HCT116 (cell line): ENCODE data around the gene DOCK9. TPM values are rescaled to one million over a fixed set of nuclear protein-coding genes. Genes with fewer than 3 reads are reported as not detected.

Source experiments
- ATAC-seq: fragments of 200-7000 bp; cut with Tn5 transposase; 2 replicates; pipeline ENCODE4 v1.9.1; 2020; ENCODE audit warnings: mild to moderate bottlenecking, moderate library complexity
- BruUV-seq: library from RNA; stranded (reverse); fragments of 400-500 nt; replicated peaks from 2 replicates; lab custom pipeline; 2021; lab: Mats Ljungman, UMichigan
- CTCF ChIA-PET: fragments of 300-600 bp; sonication (Branson Sonifier 250); formaldehyde crosslinking; loops from one replicate; lab custom pipeline; 2021; ENCODE audit warnings: antibody characterized with exemption; lab: Charles Lee
- POLR2A ChIA-PET: fragments of 300-600, 350-600 bp; sonication (Branson Sonifier 250); formaldehyde crosslinking; loops from one replicate; lab custom pipeline; 2021; ENCODE audit warnings: antibody characterized with exemption; lab: Charles Lee
- RAD21 ChIA-PET, 2 experiments: fragments of 300-600 bp; sonication (Branson Sonifier 250); formaldehyde crosslinking; loops; one replicate each; lab custom pipeline; 2023; ENCODE audit warnings: low total read pairs in 2 of 2; ENCODE audit not compliant: uncharacterized antibody in 2 of 2, unreplicated experiment in 2 of 2, low non-redundant PET in 1 of 2; lab: Charles Lee
- DNase-seq: peaks from one replicate; pipeline ENCODE4 v3.0.0-alpha.2; 2010; ENCODE audit warnings: low read depth, low spot score
- H2AFZ ChIP-seq: fragments of 200-600 bp; shearing (Covaris generic), sonication (generic); 2 replicates; pipeline ENCODE4 v1.6.1; 2017; ENCODE audit warnings: low read depth, mixed run types, mixed read lengths, antibody characterized with exemption, low read length; ENCODE audit not compliant: poor library complexity, severe bottlenecking
- H3K27ac ChIP-seq: 2 replicates; pipeline ENCODE4 v1.5.1; 2012; ENCODE audit warnings: low read depth, low read length
- H3K27me3 ChIP-seq: fragments of 200-600 bp; sonication (generic); 2 replicates; pipeline ENCODE4 v1.6.1; 2016; ENCODE audit warnings: mixed run types, low read length, mixed read lengths; ENCODE audit not compliant: insufficient read depth
- H3K36me3 ChIP-seq, 2 experiments: fragments of 200-500 bp in 1 of 2; fragments of 200-600 bp in 1 of 2; sonication (Bioruptor generic) in 1 of 2; sonication (generic) in 1 of 2; 2 replicates each; pipeline versions ENCODE4 v1.5.1 to v1.6.1; 2014 to 2016; ENCODE audit warnings: low read length in 2 of 2, inconsistent platforms in 1 of 2, mixed read lengths in 1 of 2, mixed run types in 1 of 2; ENCODE audit not compliant: insufficient read depth in 2 of 2, control insufficient read depth in 1 of 2
- H3K4me1 ChIP-seq, 2 experiments: fragments of 200-600 bp in 1 of 2; sonication (generic) in 1 of 2; 2 replicates each; pipeline versions ENCODE4 v1.5.1 to v1.6.1; 2012 to 2017; ENCODE audit warnings: low read length in 2 of 2, inconsistent platforms in 1 of 2, mild to moderate bottlenecking in 1 of 2, mixed read lengths in 1 of 2, mixed run types in 1 of 2, moderate library complexity in 1 of 2; ENCODE audit not compliant: insufficient read depth in 2 of 2, control insufficient read depth in 1 of 2
- H3K4me2 ChIP-seq: fragments of 200-600 bp; sonication (generic); 2 replicates; pipeline ENCODE4 v1.6.1; 2017; ENCODE audit warnings: mixed run types, low read length, mixed read lengths
- H3K4me3 ChIP-seq, 2 experiments: fragments of 200-600 bp in 1 of 2; sonication (generic) in 1 of 2; replicated peaks in 1 of 2; 2 replicates each; pipeline ENCODE4 v1.5.1; 2011 to 2016; ENCODE audit warnings: low read length in 2 of 2, control low read depth in 1 of 2, low read depth in 1 of 2, mild to moderate bottlenecking in 1 of 2, mixed read lengths in 1 of 2, mixed run types in 1 of 2
- H3K79me2 ChIP-seq: fragments of 200-600 bp; sonication (generic); 2 replicates; pipeline ENCODE4 v1.6.1; 2017; ENCODE audit warnings: mild to moderate bottlenecking, mixed run types, low read length, moderate library complexity, mixed read lengths; ENCODE audit not compliant: insufficient read depth
- H3K9ac ChIP-seq: fragments of 200-600 bp; sonication (generic); 2 replicates; pipeline ENCODE4 v1.6.1; 2016; ENCODE audit warnings: low read length, mixed read lengths
- H3K9me2 ChIP-seq: fragments of 200-600 bp; sonication (generic), shearing (Covaris generic); 2 replicates; pipeline ENCODE4 v1.6.1; 2017; ENCODE audit warnings: mixed run types, mild to moderate bottlenecking, moderate library complexity; ENCODE audit not compliant: insufficient read depth
- H3K9me3 ChIP-seq, 2 experiments: fragments of 200-500 bp in 1 of 2; fragments of 200-600 bp in 1 of 2; sonication (Bioruptor generic) in 1 of 2; sonication (generic) in 1 of 2; 2 replicates each; pipeline ENCODE4 v1.6.1; 2014 to 2017; ENCODE audit warnings: low read length in 2 of 2, mixed read lengths in 2 of 2, inconsistent platforms in 1 of 2, low read depth in 1 of 2, mild to moderate bottlenecking in 1 of 2, mixed run types in 1 of 2, moderate library complexity in 1 of 2; ENCODE audit not compliant: control insufficient read depth in 1 of 2, insufficient read depth in 1 of 2
- H4K20me1 ChIP-seq: fragments of 200-600 bp; sonication (generic), shearing (Covaris generic); 2 replicates; pipeline ENCODE4 v1.6.1; 2017; ENCODE audit warnings: mixed run types, mild to moderate bottlenecking, moderate library complexity; ENCODE audit not compliant: insufficient read depth
- CEBPB ChIP-seq: IDR thresholded peaks from 2 replicates; pipeline ENCODE4 v1.6.1; 2012; ENCODE audit warnings: low read depth
- FOSL1 ChIP-seq: IDR thresholded peaks from 2 replicates; pipeline ENCODE4 v1.6.1; 2012; ENCODE audit warnings: low read depth
- JUND ChIP-seq: IDR thresholded peaks from 2 replicates; pipeline ENCODE4 v1.6.1; 2012
- SIN3A ChIP-seq: IDR thresholded peaks from 2 replicates; pipeline ENCODE4 v1.6.1; 2012; ENCODE audit warnings: low read depth
- SP1 ChIP-seq: IDR thresholded peaks from 2 replicates; pipeline ENCODE4 v1.6.1; 2012; ENCODE audit warnings: low read depth
- TCF7L2 ChIP-seq: IDR thresholded peaks from 2 replicates; pipeline ENCODE4 v1.7.0; 2011; ENCODE audit warnings: borderline replicate concordance, inconsistent platforms; ENCODE audit not compliant: insufficient read depth, insufficient read length; ENCODE audit errors: extremely low read depth
- intact Hi-C: fragments of 100-400 bp; cut with micrococcal nuclease; formaldehyde crosslinking; loops from 2 replicates; pipeline ENCODE4 v1.10.0; 2022
- total RNA-seq: library from RNA; stranded (reverse); gene quantifications from one replicate; pipeline ENCODE4 v1.2.1, GENCODE V29; 2021; ENCODE audit not compliant: unreplicated experiment
- TF ChIP-seq, protein P1 (sequence below): IDR thresholded peaks from 2 replicates; pipeline ENCODE4 v1.6.1; 2011; ENCODE audit warnings: mild to moderate bottlenecking, low read length, moderate library complexity; ENCODE audit not compliant: insufficient replicate concordance; ENCODE audit errors: extremely low read depth

Gene DOCK9
- total RNA-seq, 1 experiment from 2014 or later, result 58.8 TPM

DNA sequence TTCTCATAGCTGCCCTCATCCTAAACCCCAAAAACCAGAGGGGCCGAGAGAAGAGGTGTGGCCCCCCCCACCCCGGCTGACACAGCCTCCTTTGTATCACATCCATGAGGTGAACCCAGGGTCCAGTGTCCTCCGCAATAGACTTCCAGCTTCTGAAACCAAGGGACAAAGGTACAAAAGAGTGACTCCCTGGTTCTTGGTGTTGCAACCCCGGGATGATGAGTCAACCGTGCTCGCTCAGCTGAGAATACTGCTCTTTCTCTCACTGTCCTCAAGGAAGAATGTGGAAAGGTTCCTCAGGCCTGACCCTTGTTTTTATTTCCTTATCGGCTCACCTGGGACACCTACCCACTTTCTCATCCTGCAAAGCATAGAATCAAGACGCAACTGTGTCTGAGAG is 230.9 kb downstream of the DOCK9 start:
- Histone ChIP-seq H3K9ac (no peak overlapping the region), H3K4me1 (peaks cover 0 to 19% of the 10 kb centered on the region in 2 experiments; a peak in 2 of 4 replicates), H3K36me3 (no peaks in the 10 kb centered on the region), H3K9me2 (no peaks in the 10 kb centered on the region), H4K20me1 (no peaks in the 10 kb centered on the region), H3K27ac (no peak overlapping the region), H3K4me3 (no peak overlapping the region), H3K4me2 (peak overlapping the region; percentile 34), H3K27me3 (no peaks in the 10 kb centered on the region), H3K9me3 (no peaks in the 10 kb centered on the region), H2AFZ (no peak overlapping the region), H3K79me2 (no peaks in the 10 kb centered on the region)
- BruUV-seq, result no TSS peak
- DNase-seq (no peak), ATAC-seq (no peak)
- peak; percentile 85 for TF ChIP-seq CEBPB
- peak; percentile 40; the same call in 1 of the 2 replicates for TF ChIP-seq JUND
- TF ChIP-seq TCF7L2, result no peak
- no peak for TF ChIP-seq SIN3A
- TF ChIP-seq FOSL1, result peak; percentile 55; the same call in 1 of the 2 replicates
- peak; percentile 15; the same call in 1 of the 2 replicates for TF ChIP-seq SP1
- TF ChIP-seq, protein P1, sequence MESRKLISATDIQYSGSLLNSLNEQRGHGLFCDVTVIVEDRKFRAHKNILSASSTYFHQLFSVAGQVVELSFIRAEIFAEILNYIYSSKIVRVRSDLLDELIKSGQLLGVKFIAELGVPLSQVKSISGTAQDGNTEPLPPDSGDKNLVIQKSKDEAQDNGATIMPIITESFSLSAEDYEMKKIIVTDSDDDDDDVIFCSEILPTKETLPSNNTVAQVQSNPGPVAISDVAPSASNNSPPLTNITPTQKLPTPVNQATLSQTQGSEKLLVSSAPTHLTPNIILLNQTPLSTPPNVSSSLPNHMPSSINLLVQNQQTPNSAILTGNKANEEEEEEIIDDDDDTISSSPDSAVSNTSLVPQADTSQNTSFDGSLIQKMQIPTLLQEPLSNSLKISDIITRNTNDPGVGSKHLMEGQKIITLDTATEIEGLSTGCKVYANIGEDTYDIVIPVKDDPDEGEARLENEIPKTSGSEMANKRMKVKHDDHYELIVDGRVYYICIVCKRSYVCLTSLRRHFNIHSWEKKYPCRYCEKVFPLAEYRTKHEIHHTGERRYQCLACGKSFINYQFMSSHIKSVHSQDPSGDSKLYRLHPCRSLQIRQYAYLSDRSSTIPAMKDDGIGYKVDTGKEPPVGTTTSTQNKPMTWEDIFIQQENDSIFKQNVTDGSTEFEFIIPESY, result no peak
- intact Hi-C loops, result no loop called here
- ChIA-PET CTCF (no interaction called here), RAD21 (no interaction called here), POLR2A (no interaction called here)

Other genes starting within 250 kb of the DOCK9 start
- gene SLC15A1, start 225.4 kb downstream of the DOCK9 start, total RNA-seq, result 2.6 TPM
- gene UBAC2, start 222.8 kb upstream of the DOCK9 start, total RNA-seq, result 67.4 TPM